DMS79 (cell line): ENCODE results near the gene JPH4.

Source experiments
- DNase-seq: peaks from one replicate; lab custom pipeline; 2025; lab: John Stamatoyannopoulos, UW

Gene JPH4

DNA sequence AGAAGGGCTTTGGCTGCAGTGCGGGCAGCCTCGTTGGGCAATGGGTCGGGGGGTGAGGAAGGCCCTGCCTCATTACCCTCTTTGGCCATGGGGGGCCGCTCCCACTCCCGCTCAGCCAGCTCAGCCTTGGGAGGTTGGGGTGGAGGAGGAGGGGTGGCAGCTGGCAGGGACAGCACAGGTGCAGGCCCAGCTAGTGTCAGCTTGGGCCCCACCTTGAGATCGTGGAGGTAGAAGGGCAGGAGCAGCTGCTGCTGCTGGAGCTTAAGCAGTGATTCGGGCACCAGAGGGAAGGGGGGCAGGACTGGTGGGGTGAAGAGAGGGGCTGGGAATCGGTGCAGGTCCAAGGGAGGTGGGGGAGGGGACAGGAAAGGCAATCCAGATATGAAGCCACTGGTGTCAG is 53.0 kb downstream of the JPH4 start:
- DNase-seq: no peak

DNA sequence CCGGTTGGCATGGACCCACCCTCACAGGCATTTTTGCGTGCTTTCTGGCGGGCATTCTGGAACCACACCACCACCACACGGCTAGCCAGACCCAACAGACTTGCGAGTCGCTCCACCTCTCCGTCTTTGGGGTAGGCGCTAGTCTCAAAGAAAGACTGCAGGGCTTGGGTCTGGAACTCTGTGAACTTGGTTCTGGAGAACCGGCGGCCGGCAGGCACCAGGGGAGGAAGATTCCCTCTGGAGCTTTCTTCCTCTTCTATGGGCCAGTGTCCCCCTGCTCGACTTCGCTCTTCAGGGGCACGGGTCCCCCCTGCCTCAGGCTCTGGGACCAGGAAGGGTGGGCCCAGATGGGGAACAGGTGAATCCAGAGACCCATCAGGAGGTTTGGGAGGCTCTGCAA is 53.6 kb downstream of the JPH4 start:
- DNase-seq: no peak

DNA sequence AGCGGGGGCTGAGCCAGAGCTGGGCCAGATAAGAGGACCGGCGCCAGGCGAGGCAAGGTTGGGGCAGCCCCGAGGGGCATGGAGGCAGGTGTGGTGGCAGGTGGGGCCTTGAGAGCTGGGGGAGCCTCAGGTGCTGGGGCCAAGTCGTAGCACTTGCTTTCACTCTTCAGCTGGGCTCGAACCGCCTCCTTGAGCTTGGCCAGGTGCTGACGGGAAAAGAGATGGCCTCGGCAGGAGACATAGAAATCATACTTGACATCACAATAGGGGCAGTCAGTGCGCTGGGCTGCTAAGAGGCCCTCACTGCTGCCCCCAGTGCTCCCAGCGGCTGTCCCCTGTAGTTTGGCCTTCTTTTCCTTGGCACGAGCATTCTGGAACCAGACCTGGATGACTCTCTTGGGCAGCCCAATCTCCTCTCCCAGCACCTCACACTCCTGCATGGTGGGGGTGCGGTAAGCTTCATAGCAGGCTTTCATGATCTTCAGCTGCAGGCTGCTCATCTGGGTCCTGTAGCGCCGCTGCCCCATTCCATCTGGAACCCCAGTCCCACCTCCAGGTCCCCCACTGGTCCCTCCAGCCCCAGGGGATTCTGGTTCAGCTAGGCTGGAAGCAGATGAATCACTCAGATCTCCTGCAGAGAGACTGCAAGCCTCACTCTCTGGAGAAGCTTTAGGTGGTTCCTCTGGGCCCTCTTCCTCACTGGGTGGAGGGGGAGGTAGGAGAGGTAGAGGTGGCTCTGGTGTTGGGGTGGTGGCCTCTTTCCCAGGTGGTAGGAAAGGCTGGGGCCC is 55.2 kb downstream of the JPH4 start:
- peak; percentile 33 for DNase-seq

DNA sequence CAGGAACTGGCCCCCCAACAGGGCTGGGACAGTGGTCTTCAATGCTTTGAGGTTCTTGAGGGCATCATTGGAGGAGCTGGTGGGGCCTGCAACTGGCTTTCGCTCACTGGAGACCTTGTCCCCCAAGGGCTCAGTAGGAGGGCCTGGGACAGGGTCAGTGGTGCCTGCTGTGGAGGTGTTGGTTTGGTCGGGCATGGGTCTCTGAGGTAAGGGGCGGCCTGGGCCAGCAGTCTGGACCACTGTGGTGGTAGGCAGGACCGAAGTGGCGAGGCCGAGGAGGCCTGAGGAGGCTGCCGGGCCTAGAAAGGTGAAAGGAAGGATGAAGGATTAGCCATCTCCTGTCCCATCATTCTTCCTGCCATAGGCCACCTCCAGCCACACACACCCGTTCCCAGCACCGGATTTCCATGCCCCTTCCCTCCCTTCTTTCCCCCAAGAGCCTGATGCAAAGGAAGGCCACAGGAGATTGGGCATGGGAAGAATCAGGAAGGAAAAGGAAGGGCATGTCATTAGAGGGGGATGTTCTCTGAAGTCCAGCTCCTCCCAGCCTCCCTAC is 55.9 kb downstream of the JPH4 start:
- no peak for DNase-seq

DNA sequence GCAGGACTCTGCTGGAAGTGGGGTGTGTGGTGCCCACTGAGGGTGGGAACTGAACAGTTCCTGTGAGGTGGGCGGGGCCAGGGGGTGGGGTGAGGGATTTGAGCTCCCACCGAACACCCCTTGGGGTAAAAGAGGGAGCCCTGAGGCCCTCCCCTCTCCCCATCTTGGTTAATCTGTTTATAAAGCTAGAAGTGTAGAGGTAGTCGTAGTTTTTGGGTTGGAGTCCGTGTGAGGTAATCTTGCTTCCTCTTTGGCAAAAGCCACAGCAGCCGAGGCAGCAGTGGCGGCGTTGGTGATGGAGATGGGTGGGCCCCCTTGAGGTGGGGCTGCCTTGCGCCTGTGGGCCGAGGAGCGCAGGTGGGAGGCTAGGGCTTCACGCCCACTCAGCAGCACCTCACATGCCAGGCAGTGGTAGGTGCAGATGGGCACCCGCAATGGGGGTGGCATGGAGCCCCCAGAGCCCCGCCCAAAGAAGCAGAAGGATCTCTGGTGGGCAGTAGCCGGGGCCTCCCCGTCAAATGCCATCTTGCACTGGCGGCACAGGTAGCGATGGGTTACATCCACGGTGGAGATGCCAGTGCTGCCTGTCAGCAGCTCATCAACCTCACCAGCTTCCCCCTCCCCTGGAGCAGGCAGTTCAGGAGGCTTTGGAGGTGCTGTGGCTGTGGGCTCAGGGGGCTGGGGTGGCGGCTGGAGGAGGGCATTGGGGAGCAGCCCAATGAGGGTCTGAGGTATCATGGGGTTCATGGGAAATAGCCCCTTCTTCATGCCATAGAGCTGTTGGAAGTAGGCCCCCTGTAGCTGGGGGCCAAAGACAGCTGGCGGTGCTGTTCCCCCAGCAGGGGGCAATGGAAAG is 56.6 kb downstream of the JPH4 start:
- no peak for DNase-seq

DNA sequence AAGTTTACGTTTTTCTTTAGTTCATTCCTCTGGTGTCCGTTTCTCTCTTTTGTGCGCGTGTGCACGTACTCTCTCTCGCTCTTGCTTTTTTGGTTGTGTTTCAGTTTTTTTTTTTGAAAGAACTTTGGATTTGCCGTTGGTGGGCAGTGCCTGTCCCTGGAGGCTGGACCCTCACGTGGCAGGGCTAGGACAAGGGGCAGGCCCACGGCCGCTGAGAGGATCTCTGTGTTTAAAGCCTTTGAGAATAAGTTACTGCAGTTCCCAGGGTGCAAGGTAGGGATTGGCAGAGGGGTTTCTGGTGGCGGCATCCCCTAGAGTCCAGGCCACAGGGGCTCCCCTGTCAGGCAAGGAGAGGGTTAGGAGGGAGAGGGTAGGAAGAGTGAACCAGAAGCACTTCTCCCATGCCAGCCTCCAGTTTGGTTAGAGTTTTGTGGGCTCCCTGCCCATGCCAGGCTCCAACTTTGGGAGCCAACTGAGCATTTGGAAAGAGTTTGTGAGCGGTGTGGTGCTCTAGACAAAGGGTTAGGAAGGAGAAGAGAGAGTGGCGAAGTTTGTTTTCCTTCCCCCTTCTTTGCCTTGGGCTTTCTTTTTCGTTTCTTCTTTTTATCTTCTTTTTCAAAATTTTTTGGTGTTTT is 57.6 kb downstream of the JPH4 start:
- DNase-seq: no peak

DNA sequence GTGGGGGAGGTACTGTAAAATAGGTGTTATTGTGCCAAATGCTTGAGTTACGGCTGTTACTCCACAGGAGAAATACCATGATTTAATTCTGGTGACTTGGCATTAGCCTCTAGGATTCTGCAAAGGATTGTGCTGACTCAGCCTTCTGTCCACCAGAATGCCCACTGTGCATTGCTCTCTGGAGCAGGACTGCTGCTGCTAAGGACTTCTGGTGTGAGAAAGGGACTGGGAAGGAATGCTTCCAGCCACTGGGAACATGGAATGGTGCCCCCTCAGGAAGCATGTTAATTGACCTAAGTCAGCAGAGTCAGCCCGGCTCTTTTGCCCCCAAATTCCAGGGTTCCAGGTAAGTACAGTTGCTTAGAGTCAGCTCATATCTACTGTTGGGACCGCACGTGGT is 59.9 kb downstream of the JPH4 start:
- DNase-seq: no peak
